GM19099 (cell line): Measurements from ENCODE around the gene SAFB2.

Source experiments
- POLR2A ChIP-seq: IDR thresholded peaks from 3 replicates; pipeline ENCODE4 v1.6.1; 2011; ENCODE audit warnings: low read depth; ENCODE audit not compliant: insufficient read length; ENCODE audit errors: extremely low read depth

Gene SAFB2

DNA sequence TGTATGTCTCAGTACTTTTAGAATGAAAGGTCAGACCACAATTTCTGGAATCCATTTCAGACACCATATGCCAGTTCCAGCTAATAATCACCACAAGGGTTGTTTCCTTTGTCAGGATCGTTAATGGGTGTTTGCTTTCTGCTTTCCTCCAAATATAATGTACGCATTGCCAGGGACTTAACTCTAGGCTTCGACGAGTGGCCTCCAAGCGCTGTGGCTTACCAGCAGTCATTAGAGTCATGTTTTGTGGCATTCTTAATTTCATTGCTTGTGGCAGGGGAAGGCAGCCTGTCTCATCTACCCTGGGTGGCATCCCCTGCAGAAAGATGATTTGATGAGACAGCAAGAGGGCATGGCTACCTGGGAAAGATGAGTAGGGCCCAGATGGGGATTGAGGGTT lies 22.8 kb upstream of the SAFB2 start:
- TF ChIP-seq POLR2A = no peak

DNA sequence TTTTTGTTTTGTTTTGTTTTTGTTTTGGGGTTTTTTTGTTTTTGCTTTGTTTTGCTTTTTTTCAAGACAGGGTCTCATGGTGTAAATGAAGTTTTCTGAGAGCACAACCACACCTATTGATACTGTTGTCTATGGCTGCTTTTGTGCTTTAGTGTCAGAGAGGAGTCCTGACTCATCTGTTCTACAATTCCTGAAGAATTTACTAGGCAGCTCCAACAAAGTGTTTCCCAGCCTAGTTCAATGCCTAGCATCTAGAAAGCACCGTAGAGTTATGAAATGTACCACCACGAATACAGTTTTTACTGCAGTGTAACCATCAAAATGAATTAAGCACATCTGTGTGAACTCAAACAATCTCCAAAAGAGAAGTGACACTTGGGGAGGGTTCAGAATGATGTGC lies 21.5 kb upstream of the SAFB2 start:
- TF ChIP-seq POLR2A = no peak

DNA sequence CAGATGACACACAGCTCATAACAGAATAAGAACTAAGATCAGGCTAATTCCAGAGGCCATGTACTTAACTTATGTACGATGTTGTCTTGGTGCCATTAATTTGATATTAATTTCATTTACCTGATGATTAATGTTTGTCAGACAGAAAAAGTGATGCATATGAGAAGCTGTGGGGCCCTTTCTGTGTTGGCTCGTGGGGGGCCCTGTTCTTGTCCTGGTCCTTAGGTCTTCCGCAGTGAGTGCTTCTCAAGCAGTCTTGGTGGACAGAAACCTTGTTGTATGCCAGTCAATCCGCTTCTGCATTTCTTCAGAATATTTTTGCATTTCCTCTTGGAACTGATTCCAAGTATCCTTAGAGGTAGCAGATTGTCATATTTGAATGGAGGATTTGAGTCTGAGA lies 20.5 kb upstream of the SAFB2 start:
- TF ChIP-seq POLR2A = no peak

DNA sequence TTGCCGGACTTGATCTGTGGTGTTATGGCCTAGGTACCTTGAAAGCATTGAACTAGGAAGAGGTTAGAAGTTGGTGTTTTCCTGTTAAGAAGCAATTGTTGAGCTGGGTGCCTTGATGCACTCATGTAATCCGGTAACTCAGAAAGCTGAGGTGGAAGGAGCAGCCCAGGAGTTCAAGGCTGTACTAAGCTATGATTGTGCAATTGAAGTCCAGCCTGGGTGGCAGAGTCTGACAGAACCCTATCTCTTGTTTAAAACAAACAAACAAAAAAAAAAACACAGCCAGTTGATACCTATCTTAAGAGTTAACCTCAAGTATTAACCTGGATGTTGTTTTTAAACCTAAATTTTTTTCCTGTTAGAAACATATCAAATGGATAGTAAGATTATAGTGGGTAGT lies 19.6 kb upstream of the SAFB2 start:
- TF ChIP-seq POLR2A = no peak

DNA sequence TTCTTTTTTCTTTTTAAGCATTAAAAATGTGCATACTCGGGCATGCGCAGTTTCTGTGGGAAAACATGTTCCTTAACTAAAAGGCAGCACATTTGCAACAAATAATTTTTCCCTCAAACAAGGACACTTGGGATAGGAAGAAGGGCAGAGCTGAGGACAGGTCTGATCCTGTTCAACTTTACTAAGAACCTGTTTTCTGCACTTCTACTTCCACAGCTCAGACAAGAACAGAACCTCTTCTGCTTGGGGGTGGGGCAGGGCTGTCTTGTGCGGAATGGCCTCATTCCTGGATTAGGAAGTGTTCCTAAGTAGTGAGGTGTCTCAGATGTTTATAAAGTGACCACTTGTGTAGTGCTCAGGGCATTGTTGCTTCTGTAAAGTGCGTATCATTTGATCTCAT lies 18.6 kb upstream of the SAFB2 start:
- TF ChIP-seq POLR2A = no peak

DNA sequence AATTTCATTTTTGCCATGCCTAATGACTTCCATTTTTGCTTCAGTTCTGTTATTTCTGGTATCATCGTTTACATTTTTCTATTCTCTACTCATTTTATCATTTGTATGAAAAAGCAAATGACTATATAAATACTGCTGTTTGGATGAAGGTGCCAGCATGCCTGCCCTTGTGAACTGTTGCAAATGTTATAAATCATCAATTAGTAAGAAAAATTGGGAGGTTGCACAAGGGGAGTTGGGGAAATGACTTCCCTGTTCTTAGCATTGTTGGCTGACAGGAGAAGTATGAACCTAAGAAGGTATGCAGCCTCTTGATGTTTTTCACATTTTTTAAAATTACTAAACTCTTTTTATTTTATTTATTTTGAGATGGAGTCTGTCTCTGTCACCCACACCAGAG lies 15.4 kb upstream of the SAFB2 start:
- no peak for TF ChIP-seq POLR2A

DNA sequence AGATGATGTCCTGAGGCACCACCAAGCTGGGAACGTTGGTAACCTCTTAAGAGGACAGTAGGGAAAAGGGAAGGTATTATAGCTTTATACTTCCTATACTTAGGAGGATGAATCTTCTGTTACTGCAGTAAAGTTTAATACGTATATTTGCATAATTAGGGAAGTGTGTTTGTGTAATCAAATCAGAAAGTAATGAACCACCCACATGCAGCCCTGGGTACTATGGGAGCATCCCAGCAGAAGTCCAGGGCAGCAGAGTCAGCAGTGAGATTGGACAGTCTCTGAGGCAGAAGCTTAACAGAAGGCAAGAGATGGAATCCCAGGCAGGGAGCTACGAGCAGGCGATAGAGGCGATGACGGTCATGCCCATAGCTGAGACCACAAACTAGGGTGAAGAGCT lies 12.9 kb upstream of the SAFB2 start:
- no peak for TF ChIP-seq POLR2A

DNA sequence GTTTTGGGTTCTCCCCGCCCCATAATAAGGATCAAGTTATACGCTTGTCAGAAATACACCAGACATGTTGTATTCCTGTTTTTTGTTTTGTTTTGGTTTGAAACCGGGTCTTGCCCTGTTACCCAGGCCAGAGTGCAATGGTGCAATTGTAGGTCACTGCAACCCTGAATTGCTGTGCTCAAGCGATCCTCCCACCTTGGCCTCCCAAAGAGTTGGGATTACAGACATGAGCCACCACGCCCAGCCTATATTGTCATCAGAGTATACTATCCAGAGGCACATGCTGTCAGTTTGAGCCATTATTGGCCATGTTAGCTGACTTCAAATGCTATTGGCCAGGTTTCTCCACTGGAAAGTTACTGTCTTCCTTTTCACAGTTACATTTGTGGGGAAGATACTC lies 10.1 kb upstream of the SAFB2 start:
- no peak for TF ChIP-seq POLR2A

DNA sequence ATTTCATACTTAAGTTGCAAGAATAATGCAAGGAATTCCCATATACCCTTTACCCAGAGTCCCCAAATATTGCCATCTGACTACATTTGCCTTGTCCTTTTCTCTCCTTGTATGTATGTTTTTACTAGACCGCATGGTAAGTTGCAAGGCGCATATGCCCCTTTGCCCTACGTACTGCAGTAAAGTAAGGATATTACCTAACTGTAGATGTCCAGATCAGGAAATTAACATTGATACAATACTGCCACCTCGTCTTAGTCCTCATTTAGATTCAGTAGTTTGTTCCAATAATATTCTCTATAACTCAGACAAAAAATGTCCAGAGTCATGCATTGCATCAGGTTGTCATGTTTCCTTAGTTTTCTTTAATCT lies 9.7 kb upstream of the SAFB2 start:
- no peak for TF ChIP-seq POLR2A

DNA sequence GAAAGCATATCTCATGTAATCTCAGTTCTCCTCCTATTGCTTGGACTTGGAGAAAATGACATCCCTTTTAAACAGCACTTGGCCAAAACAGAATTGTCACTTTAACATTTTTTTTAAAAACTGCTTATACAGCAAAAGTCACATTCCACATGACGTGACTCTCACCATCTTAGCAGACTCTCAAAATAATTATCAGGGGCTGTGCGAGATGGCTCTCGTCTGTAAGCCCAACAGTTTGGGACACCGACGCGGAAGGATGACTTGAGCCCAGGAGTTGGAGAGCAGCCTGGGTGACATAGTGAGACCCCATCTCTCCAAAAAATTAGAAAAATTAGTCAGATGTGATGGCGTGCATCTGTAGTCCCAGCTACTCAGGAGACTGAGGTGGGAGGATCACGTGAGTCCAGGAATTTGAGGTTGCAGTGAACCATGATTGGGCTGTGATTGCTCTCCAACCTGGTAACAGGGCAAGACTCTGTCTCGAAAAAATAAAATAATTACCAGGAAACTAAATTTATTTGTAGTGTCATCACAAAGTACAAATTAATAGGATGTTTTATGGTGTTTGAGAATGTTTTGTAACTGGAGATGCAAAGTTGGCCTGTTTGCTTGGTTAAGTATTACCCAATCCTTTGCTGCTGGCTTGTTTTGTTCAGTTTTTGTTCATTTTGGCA lies 9.1 kb upstream of the SAFB2 start:
- TF ChIP-seq POLR2A = no peak

DNA sequence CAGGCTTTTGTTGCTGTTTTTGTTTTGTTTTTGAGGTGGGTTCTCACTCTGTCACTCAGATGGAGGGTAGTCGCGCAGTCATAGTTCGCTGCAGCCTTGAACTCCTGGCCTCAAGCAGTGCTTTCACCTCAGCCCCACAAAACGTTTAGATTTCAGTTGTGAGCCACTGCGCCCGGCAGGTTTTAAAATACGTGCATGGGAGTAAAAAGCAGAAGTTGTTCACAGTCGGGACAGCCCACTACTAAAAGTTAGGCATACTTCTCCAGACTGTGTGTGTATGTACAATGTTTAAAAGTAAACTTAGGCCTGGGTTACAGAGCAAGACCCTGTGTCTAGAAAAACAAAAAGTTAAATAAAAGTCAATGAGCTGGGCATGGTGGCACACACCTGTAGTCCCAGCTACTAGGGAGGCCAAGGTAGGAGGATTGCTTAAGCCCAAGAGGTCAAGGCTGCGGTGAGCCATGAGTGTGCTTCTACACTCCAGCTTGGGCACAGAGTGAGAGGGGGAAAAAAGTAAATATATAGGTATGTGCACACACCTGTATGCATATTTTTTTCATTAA lies 6.4 kb upstream of the SAFB2 start:
- TF ChIP-seq POLR2A = no peak

DNA sequence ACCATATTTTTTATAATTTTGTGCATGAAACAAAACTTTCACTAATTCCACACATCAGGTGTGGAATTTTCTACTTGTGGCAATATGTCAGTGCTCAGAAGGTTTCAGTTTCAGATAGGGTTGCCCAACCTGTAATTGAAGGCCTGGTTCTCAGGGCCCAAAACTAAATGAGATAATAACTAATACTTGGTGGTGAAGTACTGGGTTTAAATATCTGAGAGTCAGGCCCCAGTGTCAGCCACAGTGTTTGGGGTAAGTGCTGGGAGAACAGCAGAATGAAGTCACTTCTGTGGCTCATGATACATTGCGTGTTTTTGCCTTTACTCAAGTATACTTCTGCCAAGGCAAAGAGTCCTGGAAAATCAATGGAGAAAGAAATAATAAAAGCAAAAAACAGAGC lies 5.9 kb upstream of the SAFB2 start:
- no peak for TF ChIP-seq POLR2A

DNA sequence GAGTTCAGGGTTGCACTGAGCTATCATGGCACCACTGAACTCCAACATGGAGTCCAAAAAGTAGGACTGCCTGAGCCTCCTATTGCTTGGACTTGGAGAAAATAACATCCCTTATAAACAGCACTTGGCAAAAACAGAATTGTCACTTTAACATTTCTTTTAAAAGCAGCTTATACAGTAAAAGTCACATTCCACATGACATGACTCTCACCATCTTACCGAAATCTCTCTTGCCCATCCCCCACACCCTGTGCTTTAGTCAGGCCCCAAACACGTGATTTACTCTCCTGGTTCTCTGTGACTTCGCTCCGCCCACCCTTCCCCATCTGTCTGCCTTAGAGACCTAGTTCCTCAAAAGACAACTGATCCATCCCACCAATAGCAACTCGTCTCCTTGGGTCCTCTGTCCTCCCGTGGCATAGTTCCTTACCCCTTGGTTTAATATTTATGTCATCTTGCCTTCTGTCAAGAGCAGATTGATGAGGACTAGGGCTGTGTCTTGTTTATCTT lies 4.9 kb upstream of the SAFB2 start:
- no peak for TF ChIP-seq POLR2A

DNA sequence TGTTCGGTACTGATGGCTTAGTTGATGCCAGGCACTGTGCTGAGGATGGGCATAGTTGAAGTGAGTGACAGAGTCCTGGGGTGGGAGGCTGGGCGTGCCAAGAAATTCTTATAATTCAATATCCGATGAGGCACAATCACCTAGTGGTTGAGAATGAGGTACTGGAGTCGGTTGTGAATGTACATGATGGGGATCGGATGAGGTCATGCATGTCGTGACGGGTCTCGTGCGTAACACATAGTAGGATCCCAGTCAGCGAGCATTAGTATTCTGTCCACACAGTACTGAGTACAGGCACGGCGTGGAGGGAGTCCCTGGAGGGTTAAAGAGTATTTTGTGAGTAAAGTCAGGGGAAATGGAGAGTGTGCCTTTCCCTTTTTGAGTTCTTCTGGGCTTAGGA lies 3.1 kb upstream of the SAFB2 start:
- no peak for TF ChIP-seq POLR2A

DNA sequence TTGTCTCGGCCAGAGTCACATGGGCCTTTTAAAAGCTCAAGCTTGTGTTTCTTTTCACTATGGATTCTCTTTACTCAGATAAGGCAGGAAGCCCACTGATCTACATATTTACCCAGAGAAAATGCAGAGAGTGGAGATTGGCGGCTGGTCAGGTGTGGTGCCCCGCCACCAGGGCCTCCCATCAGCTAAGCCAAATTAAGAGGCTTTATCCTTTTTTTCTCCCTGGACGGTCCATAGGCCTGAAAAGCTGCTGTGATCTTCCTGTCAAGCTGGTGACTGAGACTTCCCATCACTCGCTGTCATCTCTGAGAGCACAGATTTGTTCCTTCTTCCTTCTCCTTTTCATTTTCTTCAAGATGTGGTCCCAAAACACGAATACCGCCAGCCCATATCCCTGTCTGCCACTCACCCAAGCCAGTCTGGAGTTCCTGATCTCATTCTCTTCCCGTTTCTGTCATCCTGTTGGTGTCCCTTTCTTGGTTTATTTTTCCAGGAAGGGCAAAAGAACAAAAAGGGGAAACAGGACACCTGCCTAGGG lies 2.2 kb upstream of the SAFB2 start:
- TF ChIP-seq POLR2A = no peak

DNA sequence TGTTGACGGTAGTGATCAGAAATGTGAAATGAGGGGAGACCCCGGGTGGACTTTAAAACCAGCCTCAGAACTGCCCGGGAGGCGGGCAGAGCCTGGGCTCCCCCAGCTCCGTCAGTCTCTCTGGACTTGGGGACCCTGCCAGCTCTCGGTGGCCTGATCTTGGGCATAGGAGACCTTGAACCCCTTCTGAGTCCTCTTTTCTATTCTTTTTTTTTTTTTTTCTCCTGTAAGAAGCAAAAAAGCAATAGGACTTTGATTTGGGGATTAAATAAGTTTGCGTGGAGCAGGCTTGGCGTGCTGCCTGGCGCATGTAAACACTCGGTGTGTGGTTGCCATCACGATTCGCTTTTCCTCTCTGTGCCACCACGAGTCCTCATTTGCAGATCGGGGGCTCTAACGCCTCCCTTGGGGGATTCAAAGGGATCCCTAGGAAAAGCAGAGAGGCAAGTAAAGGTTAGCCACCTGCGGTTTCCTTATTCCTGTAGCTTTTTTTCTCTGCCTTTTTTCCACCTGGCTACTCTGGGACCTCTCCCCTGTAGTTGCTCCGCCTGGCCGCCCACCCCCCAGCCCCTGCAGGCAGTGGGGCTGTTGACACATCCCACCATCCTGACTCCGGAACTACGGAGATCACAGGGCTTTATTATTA lies 1.6 kb upstream of the SAFB2 start:
- TF ChIP-seq POLR2A = no peak

DNA sequence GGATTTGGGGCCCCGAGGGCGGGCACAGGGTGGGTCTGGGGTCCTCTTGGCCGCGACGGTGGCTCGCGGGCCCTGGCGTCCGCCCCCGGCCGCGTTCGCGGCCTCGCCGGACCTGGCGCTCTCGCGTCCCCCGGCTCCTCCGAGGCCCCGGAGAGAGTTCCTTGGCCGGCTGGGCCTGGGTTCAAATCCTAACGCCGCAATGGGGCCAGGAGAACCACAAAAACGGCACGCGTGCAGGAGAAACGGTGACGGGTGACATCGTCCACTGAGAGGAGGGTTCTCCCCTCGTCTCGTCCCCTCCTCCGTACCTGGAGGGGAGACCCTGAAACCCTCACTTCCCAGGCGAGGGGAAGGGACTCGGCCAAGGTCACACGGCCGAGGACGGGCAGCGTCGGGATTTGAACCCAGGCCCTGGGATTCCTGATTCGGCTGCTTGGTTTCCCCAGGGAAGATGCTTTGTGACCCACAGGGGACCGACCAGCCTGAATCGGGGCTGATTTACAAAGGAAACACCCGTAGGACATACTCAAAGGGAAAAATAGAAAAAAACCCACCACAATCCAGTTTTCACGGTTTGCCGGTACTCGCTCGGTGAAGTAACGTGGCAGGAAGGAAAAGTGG lies 931 bp upstream of the SAFB2 start:
- TF ChIP-seq POLR2A = no peak
